Measurements from ENCODE around the gene NMBR.
"Not testable (repeated sequence)": the region's sequence is repeated elsewhere in the genome, so short reads cannot be mapped to it uniquely, and the experiment has no call there.

NMBR gene

GRCh38 chr6:142154336-142154735 is 7.4 kb upstream of the NMBR start:
- Histone ChIP-seq H3K27ac (ENCODE audit: low read length) (no peak overlapping the region), H2AFZ (ENCODE audit: low read length) (no peak overlapping the region), H3K36me3 (replicated peaks; ENCODE audit: insufficient read depth, low read length) (no peaks in the 10 kb centered on the region), H3F3A (ENCODE audit: insufficient read depth, low read length) (no peaks in the 10 kb centered on the region), H3K9ac (ENCODE audit: low read length) (no peak overlapping the region), H3K9me3 (replicated peaks; ENCODE audit: insufficient read depth, low read length) (no peaks in the 10 kb centered on the region), H3K27me3 (replicated peaks; ENCODE audit: insufficient read depth, low read length) (no peaks in the 10 kb centered on the region), H3K4me2 (ENCODE audit: low read depth, low read length) (no peak overlapping the region), H4K20me1 (ENCODE audit: insufficient read depth, low read length) (peaks cover 7% of the 10 kb centered on the region; the same call in 1 of the 2 replicates), H3K4me3 (ENCODE audit: low read length) (no peak overlapping the region), H3K4me1 (ENCODE audit: low read length) (no peaks in the 10 kb centered on the region), H3K9me2 (replicated peaks; ENCODE audit: insufficient read depth, low read length) (no peaks in the 10 kb centered on the region), H3K79me2 (ENCODE audit: low read length) (peaks cover 95% of the 10 kb centered on the region)
- no peak for DNase-seq
- TF ChIP-seq EZH2phosphoT487 (IDR thresholded peaks at IDR 0.05; ENCODE audit: low read length) (no peak), EZH2 (optimal IDR thresholded peaks at IDR 0.05; ENCODE audit: low read depth, low read length) (no peak)
- TF ChIP-seq, protein P1, sequence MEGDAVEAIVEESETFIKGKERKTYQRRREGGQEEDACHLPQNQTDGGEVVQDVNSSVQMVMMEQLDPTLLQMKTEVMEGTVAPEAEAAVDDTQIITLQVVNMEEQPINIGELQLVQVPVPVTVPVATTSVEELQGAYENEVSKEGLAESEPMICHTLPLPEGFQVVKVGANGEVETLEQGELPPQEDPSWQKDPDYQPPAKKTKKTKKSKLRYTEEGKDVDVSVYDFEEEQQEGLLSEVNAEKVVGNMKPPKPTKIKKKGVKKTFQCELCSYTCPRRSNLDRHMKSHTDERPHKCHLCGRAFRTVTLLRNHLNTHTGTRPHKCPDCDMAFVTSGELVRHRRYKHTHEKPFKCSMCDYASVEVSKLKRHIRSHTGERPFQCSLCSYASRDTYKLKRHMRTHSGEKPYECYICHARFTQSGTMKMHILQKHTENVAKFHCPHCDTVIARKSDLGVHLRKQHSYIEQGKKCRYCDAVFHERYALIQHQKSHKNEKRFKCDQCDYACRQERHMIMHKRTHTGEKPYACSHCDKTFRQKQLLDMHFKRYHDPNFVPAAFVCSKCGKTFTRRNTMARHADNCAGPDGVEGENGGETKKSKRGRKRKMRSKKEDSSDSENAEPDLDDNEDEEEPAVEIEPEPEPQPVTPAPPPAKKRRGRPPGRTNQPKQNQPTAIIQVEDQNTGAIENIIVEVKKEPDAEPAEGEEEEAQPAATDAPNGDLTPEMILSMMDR (IDR thresholded peaks at IDR 0.05; ENCODE audit: low read length), result no peak

- peaks cover 98% of the 10 kb centered on the region for H3K79me2 ChIP-seq (ENCODE audit: low read length)
- H3K4me3 ChIP-seq (ENCODE audit: low read length), result no peak overlapping the region
- no peak overlapping the region for H3K9ac ChIP-seq (ENCODE audit: low read length)
- peaks cover 7% of the 10 kb centered on the region; the same call in 1 of the 2 replicates for H4K20me1 ChIP-seq (ENCODE audit: insufficient read depth, low read length)
- no peak for TF ChIP-seq EZH2 (optimal IDR thresholded peaks at IDR 0.05; ENCODE audit: low read depth, low read length)
- TF ChIP-seq, protein P1 (IDR thresholded peaks at IDR 0.05; ENCODE audit: low read length), result no peak
- TF ChIP-seq EZH2phosphoT487 (IDR thresholded peaks at IDR 0.05; ENCODE audit: low read length), result no peak
- H3F3A ChIP-seq (ENCODE audit: insufficient read depth, low read length), result no peaks in the 10 kb centered on the region
- H3K9me2 ChIP-seq (replicated peaks; ENCODE audit: insufficient read depth, low read length), result no peaks in the 10 kb centered on the region
- no peaks in the 10 kb centered on the region for H3K27me3 ChIP-seq (replicated peaks; ENCODE audit: insufficient read depth, low read length)
- no peak overlapping the region for H3K27ac ChIP-seq (ENCODE audit: low read length)
- H3K4me1 ChIP-seq (ENCODE audit: low read length), result peaks cover 6% of the 10 kb centered on the region
- no peak overlapping the region for H2AFZ ChIP-seq (ENCODE audit: low read length)
- no peak overlapping the region for H3K4me2 ChIP-seq (ENCODE audit: low read depth, low read length)
- H3K9me3 ChIP-seq (replicated peaks; ENCODE audit: insufficient read depth, low read length), result no peaks in the 10 kb centered on the region
- H3K36me3 ChIP-seq (replicated peaks; ENCODE audit: insufficient read depth, low read length), result no peaks in the 10 kb centered on the region
- no peak for DNase-seq
These were observed 6.3 kb upstream of the NMBR start for GRCh38 chr6:142153196-142153595.

DNA sequence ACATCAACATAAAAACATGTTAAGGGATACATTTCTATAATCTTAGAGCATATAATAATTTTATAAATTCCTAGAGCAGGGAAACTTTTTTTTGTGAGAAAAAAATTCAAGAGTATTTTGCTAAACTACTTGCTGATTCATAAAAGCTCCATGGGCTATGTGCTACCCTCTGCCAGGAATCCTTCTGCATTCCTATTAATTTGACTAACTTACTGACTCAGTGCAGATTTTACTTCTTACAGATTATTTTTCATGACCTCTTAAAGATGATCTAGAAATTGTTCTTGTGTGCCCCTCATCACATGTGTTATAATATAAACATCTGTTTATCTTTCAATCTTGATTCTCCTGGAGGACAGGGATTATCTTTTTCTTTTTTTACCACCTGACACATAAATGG is 5.8 kb upstream of the NMBR start:
- H3K9me3 ChIP-seq (replicated peaks; ENCODE audit: insufficient read depth, low read length), result no peaks in the 10 kb centered on the region
- no peaks in the 10 kb centered on the region for H3K9me2 ChIP-seq (replicated peaks; ENCODE audit: insufficient read depth, low read length)
- H3K9ac ChIP-seq (ENCODE audit: low read length), result no peak overlapping the region
- H2AFZ ChIP-seq (ENCODE audit: low read length), result no peak overlapping the region
- TF ChIP-seq EZH2phosphoT487 (IDR thresholded peaks at IDR 0.05; ENCODE audit: low read length) (no peak), EZH2 (optimal IDR thresholded peaks at IDR 0.05; ENCODE audit: low read depth, low read length) (no peak)
- TF ChIP-seq, protein P1 (IDR thresholded peaks at IDR 0.05; ENCODE audit: low read length), result no peak
- no peak for DNase-seq
- peaks cover 98% of the 10 kb centered on the region for H3K79me2 ChIP-seq (ENCODE audit: low read length)
- H3K27me3 ChIP-seq (replicated peaks; ENCODE audit: insufficient read depth, low read length), result no peaks in the 10 kb centered on the region
- H3K36me3 ChIP-seq (replicated peaks; ENCODE audit: insufficient read depth, low read length), result no peaks in the 10 kb centered on the region
- no peaks in the 10 kb centered on the region for H3F3A ChIP-seq (ENCODE audit: insufficient read depth, low read length)
- no peak overlapping the region for H3K27ac ChIP-seq (ENCODE audit: low read length)
- peaks cover 7% of the 10 kb centered on the region; the same call in 1 of the 2 replicates for H4K20me1 ChIP-seq (ENCODE audit: insufficient read depth, low read length)
- no peak overlapping the region for H3K4me2 ChIP-seq (ENCODE audit: low read depth, low read length)
- no peak overlapping the region for H3K4me3 ChIP-seq (ENCODE audit: low read length)
- H3K4me1 ChIP-seq (ENCODE audit: low read length), result peaks cover 9% of the 10 kb centered on the region

GRCh38 chr6:142141531-142141930 is 5.4 kb downstream of the NMBR start:
- not testable (repeated sequence) for H3K9me3 ChIP-seq (replicated peaks; ENCODE audit: insufficient read depth, low read length); H3K9me2 ChIP-seq (replicated peaks; ENCODE audit: insufficient read depth, low read length); H3K27ac ChIP-seq (ENCODE audit: low read length); H2AFZ ChIP-seq (ENCODE audit: low read length); H3K4me1 ChIP-seq (ENCODE audit: low read length); H3K9ac ChIP-seq (ENCODE audit: low read length); H4K20me1 ChIP-seq (ENCODE audit: insufficient read depth, low read length); H3K79me2 ChIP-seq (ENCODE audit: low read length); H3K36me3 ChIP-seq (replicated peaks; ENCODE audit: insufficient read depth, low read length); H3K4me3 ChIP-seq (ENCODE audit: low read length); H3K4me2 ChIP-seq (ENCODE audit: low read depth, low read length); H3F3A ChIP-seq (ENCODE audit: insufficient read depth, low read length); H3K27me3 ChIP-seq (replicated peaks; ENCODE audit: insufficient read depth, low read length); DNase-seq
